ENCODE measurements around the gene PDE2A.

DNA sequence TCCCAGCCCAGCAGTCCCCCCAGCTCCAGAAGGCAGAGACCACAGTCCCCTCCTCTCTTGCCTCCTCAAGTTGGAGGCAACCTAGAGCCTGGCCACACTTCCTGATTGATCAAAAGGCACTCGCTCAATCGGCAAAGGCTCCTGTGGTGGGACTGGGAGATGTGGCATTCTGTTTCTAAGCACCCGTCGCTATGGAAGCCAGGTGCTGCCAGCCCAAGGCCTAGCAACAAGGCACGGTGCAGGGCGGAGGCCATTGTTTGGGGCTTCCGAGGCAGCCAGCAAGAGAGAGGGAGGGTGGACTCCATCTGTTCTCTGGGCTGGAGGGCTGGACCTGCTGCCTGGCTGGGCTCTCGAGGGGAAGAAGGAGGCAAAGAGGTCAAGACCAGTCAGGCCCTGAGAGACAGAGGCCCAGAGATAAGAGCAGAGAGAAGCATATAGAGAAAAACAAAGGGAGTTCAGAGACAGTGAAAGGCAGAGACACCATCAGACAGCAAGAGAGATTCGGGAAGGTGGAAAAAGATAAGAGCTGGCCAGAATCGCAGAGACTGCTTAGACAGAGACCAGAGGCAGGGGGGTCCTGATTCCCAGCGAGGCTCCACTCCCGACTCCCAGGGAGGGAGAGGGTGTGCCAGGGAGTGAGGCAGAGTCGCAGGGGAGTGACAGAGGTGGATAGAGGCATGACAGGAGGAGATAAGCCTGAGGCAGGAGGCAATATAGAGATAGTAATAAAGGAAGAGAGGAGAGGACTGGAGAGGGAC lies 21.2 kb downstream of the PDE2A start:
- TF ChIP-seq, protein P1, sequence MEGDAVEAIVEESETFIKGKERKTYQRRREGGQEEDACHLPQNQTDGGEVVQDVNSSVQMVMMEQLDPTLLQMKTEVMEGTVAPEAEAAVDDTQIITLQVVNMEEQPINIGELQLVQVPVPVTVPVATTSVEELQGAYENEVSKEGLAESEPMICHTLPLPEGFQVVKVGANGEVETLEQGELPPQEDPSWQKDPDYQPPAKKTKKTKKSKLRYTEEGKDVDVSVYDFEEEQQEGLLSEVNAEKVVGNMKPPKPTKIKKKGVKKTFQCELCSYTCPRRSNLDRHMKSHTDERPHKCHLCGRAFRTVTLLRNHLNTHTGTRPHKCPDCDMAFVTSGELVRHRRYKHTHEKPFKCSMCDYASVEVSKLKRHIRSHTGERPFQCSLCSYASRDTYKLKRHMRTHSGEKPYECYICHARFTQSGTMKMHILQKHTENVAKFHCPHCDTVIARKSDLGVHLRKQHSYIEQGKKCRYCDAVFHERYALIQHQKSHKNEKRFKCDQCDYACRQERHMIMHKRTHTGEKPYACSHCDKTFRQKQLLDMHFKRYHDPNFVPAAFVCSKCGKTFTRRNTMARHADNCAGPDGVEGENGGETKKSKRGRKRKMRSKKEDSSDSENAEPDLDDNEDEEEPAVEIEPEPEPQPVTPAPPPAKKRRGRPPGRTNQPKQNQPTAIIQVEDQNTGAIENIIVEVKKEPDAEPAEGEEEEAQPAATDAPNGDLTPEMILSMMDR (IDR thresholded peaks at IDR 0.05): no peak
- TF ChIP-seq POLR2AphosphoS5 (IDR thresholded peaks at IDR 0.05) (no peak), POLR2A (IDR thresholded peaks at IDR 0.05) (no peak)

Data from breast epithelium (tissue), 3 donors.